HG03457 (cell line): ENCODE measurements around the gene SH3RF1.

Source experiments
- ATAC-seq: cut with Tn5 transposase; IDR thresholded peaks from one replicate; pipeline ENCODE4 v1.9.1; 2021; ENCODE audit warnings: moderate number of reproducible peaks; ENCODE audit not compliant: unreplicated experiment

Gene SH3RF1

GRCh38 chr4:169110633-169111032, 160.1 kb downstream of the SH3RF1 start:
- ATAC-seq = no peak

- no peak for ATAC-seq
These were observed 161.6 kb downstream of the SH3RF1 start for GRCh38 chr4:169109035-169109675.

- no peak for ATAC-seq
These were observed 162.5 kb downstream of the SH3RF1 start for GRCh38 chr4:169108303-169108702.

GRCh38 chr4:169107528-169107927, 163.2 kb downstream of the SH3RF1 start:
- ATAC-seq = no peak

GRCh38 chr4:169106696-169107229, 164.0 kb downstream of the SH3RF1 start:
- no peak for ATAC-seq

- no peak for ATAC-seq
These were observed 165.1 kb downstream of the SH3RF1 start for GRCh38 chr4:169105620-169106019.

GRCh38 chr4:169103966-169104412, 166.8 kb downstream of the SH3RF1 start:
- no peak for ATAC-seq

- no peak for ATAC-seq
These were observed 168.7 kb downstream of the SH3RF1 start for GRCh38 chr4:169102026-169102425.

- ATAC-seq = no peak
These were observed 170.1 kb downstream of the SH3RF1 start for GRCh38 chr4:169100670-169101101.

- peak; percentile 51 for ATAC-seq
These were observed 171.0 kb downstream of the SH3RF1 start for GRCh38 chr4:169099771-169100180.

- no peak for ATAC-seq
These were observed 171.6 kb downstream of the SH3RF1 start for GRCh38 chr4:169098969-169099690.

GRCh38 chr4:169098532-169098931, 172.2 kb downstream of the SH3RF1 start:
- ATAC-seq = peak; percentile 36

- peak; percentile 48 for ATAC-seq
These were observed 172.7 kb downstream of the SH3RF1 start for GRCh38 chr4:169098054-169098497.

GRCh38 chr4:169096221-169096620, 174.5 kb downstream of the SH3RF1 start:
- no peak for ATAC-seq

GRCh38 chr4:169094656-169095231, 176.0 kb downstream of the SH3RF1 start:
- no peak for ATAC-seq

- ATAC-seq = no peak
These were observed 177.8 kb downstream of the SH3RF1 start for GRCh38 chr4:169092889-169093522.

- no peak for ATAC-seq
These were observed 180.1 kb downstream of the SH3RF1 start for GRCh38 chr4:169090484-169091215.

GRCh38 chr4:169089004-169089403, 181.8 kb downstream of the SH3RF1 start:
- ATAC-seq = no peak

- no peak for ATAC-seq
These were observed 185.8 kb downstream of the SH3RF1 start for GRCh38 chr4:169084954-169085353.

GRCh38 chr4:169080981-169081380, 189.8 kb downstream of the SH3RF1 start:
- no peak for ATAC-seq
